GM18951 (cell line): ENCODE measurements around the gene JUN.
A peak's percentile ranks its signal among the peaks of the same experiment; 100 is the strongest.

Experiments
- POLR2A ChIP-seq: IDR thresholded peaks from 4 replicates; pipeline ENCODE4 v1.6.1; 2011; ENCODE audit warnings: mild to moderate bottlenecking; ENCODE audit not compliant: insufficient read length, insufficient read depth; ENCODE audit errors: extremely low read depth
- in situ Hi-C: fragments of 300-500 bp; cut with MboI; formaldehyde crosslinking; loops from one replicate; pipeline ENCODE4 v1.12.0; 2022; ENCODE audit warnings: low sequenced_read_pairs, mixed read lengths, inconsistent platforms; ENCODE audit not compliant: unreplicated experiment

The JUN gene

GRCh38 chr1:58785442-58786058 lies 1.7 kb upstream of the JUN start:
- in situ Hi-C loops, result no loop called here
- TF ChIP-seq POLR2A, result no peak

GRCh38 chr1:58784758-58785441 lies 1.1 kb upstream of the JUN start:
- TF ChIP-seq POLR2A, result peak; percentile 50
- in situ Hi-C loops, result no loop called here

GRCh38 chr1:58783090-58783992 lies 506 bp downstream of the JUN start:
- in situ Hi-C loops, result no loop called here
- no peak for TF ChIP-seq POLR2A

DNA sequence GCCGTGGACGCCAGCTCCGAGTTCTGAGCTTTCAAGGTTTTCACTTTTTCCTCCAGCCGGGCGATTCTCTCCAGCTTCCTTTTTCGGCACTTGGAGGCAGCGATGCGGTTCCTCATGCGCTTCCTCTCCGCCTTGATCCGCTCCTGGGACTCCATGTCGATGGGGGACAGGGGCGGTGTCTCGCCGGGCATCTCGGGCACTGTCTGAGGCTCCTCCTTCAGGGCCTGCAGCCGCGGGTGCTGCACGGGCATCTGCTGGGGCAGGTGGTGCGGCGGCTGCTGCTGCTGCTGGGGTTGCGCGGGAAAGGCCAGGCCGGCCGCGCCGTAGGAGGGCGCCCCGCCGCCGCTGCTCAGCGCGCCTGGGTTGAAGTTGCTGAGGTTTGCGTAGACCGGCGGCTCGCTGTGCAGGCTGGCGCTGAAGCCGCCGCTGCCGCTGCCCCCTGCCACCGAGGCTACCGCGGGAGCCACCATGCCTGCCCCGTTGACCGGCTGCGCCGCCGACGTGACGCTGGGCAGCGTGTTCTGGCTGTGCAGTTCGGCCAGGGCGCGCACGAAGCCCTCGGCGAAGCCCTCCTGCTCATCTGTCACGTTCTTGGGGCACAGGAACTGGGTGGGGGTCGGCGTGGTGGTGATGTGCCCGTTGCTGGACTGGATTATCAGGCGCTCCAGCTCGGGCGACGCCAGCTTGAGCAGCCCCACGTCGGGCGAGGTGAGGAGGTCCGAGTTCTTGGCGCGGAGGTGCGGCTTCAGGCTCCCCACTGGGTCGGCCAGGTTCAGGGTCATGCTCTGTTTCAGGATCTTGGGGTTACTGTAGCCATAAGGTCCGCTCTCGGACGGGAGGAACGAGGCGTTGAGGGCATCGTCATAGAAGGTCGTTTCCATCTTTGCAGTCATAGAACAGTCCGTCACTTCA lies 1.4 kb downstream of the JUN start:
- no peak for TF ChIP-seq POLR2A
- in situ Hi-C loops, result no loop called here

DNA sequence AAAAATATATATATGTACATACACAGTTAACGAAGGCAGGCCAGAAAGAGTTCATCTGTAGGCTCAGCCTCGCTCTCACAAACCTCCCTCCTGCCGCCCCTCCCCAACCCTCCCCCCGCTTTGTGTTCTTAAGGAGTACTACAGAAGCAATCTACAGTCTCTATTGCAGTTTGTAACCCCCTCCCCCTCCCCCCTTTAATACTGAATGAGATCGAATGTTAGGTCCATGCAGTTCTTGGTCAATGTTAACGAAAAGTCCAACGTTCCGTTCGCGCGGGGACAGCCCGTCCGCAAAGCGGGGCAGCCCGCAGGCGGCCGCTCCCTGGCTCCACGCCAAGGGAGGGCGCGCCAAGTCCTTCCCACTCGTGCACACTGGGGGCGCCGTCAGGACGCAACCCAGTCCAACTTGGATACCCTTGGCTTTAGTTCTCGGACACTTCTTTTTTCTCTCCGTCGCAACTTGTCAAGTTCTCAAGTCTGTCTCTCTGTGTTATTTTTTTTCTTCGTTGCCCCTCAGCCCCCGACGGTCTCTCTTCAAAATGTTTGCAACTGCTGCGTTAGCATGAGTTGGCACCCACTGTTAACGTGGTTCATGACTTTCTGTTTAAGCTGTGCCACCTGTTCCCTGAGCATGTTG lies 2.2 kb downstream of the JUN start:
- no peak for TF ChIP-seq POLR2A
- in situ Hi-C loops, result no loop called here

GRCh38 chr1:58780836-58781452 lies 2.9 kb downstream of the JUN start:
- in situ Hi-C loops, result no loop called here
- no peak for TF ChIP-seq POLR2A

GRCh38 chr1:58780411-58780810 lies 3.4 kb downstream of the JUN start:
- in situ Hi-C loops, result no loop called here
- TF ChIP-seq POLR2A, result no peak

DNA sequence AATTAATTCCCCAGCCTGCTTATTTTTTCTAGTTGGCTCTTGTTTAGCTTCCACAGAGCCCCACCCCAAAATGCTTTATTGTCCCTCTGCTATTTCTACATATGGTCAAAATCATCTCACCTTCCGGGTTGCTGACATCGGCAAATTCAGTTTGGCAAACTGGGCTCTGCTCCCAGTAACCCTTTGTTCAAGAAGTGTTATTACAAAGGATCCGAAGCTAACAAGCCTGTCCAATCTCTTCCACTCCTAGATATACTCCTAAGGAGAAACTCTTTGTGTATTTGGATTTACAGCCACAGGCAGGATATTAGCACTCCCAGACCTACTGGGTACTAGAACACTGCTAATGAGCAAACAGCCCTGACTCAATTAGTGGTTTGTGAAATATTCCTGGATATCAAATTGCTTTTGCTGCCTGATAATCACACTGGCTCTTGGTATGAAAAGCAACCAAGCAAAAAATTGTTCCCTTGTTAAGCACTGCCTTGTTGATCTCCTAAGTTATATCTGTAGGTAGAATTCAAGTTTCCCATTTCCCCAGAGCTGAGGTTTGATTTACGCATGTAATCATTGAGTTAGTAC lies 4.0 kb downstream of the JUN start:
- in situ Hi-C loops, result no loop called here
- TF ChIP-seq POLR2A, result no peak

DNA sequence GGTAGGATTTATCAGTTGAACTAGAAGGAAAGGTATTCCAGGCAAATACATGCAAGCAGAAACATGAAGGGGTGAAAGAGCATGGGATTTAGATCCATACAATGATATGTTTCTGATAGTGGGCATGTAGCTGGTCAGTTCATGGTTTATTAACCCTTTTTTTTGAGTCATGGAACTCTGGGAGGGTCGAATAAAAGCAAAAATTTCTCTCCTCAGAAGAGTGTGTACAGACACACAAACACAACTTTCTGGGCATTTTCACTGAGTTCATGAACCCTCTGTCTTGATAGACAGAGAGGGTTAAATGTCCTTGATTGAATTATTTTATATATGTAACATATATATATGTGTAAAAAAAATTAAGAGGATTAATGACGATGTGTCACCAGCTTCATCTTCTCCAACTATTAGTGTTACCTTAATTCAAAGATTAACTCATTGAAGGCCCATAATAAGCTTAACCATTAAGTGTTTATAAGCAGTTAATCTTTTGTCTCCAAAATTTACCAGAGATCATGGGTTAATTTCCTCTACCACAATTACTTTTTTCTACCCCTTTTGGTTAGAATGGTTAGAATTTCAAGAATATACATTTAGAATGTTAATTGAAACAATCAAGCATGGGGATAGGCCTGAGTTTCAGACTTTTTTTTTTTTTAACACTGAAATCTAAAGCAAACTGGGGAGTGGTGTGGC lies 4.6 kb downstream of the JUN start:
- in situ Hi-C loops, result no loop called here
- TF ChIP-seq POLR2A, result no peak

- no peak for TF ChIP-seq POLR2A
- in situ Hi-C loops, result no loop called here
These were observed 5.4 kb downstream of the JUN start for GRCh38 chr1:58778385-58779000.

DNA sequence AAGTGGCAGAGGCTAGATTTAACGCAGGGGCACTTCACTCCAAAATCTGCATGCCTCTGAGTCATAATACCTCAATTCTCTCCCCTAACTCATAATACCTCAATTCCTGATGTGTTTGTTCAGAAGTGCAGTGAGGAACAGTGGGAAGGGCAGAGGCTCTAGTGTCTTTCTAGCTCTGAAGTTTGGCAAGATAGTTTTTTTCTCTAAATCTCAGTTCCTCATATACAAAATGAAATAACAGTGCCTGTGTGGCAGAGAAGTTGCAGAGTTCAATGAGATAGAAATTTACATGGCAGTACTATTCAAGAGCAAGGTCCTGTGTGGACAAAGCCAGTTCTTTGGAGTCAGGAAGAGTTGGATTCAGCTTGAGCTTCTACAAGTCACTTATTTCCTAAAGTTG lies 9.8 kb downstream of the JUN start:
- no peak for TF ChIP-seq POLR2A

More for the DNA sequence above, 9.8 kb downstream of the JUN start:
- in situ Hi-C loops, result no loop called here
